Measurements from ENCODE around the gene FRMD4B. TPM values are rescaled to one million over a fixed set of nuclear protein-coding genes. Genes with fewer than 3 reads are reported as not detected.

Gene FRMD4B
- total RNA-seq, 1 donor from 2014 or later: not detected

DNA sequence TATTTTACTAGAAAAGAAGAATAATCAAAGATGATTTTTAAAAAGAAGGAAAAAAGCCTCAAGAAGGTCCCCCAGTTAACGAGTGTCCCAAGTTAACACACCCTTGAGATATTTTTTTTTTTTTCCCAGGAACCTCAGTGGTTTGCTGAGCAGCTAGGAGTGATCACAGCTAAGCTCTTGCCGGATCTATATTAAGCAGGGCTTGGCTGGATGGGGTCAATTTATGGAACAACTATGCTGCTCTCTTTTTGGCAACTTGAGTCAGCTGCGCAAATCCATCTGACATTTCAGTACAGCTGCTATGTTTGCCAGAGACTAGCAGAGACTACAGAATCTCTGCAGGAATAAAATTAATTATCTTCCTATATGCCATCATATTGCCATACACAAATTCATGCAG lies 263.5 kb downstream of the FRMD4B start, which contains the start of gene LMOD3:
TSS of gene LMOD3 (minus strand) at position 193 of the 400 bp plus-strand sequence. CDS start 209 bp downstream, outside the sequence.
- ATAC-seq (ENCODE audit: low read depth) (no peak), DNase-seq (no peak)
- intact Hi-C loops (cut with micrococcal nuclease): no loop called here
- Mint-ChIP-seq H3K4me1 (peaks cover 4% of the 10 kb centered on the region), H3K4me3 (no peak within 1 kb of the TSS), H3K36me3 (ENCODE audit: low read depth) (no peaks in the 10 kb centered on the region), H3K27ac (no peak within 1 kb of the TSS), H3K27me3 (no peaks in the 10 kb centered on the region), H3K9me3 (no peaks in the 10 kb centered on the region)
- ChIA-PET POLR2A (no interaction called here), CTCF (interaction anchor here (0.6 to 3.7 kb wide), 3 partner anchors 39 to 184 kb away, joined by 3 to 31 read pairs (median 3); partner anchors contain the start of gene EOGT)
- TF ChIP-seq, protein P1, sequence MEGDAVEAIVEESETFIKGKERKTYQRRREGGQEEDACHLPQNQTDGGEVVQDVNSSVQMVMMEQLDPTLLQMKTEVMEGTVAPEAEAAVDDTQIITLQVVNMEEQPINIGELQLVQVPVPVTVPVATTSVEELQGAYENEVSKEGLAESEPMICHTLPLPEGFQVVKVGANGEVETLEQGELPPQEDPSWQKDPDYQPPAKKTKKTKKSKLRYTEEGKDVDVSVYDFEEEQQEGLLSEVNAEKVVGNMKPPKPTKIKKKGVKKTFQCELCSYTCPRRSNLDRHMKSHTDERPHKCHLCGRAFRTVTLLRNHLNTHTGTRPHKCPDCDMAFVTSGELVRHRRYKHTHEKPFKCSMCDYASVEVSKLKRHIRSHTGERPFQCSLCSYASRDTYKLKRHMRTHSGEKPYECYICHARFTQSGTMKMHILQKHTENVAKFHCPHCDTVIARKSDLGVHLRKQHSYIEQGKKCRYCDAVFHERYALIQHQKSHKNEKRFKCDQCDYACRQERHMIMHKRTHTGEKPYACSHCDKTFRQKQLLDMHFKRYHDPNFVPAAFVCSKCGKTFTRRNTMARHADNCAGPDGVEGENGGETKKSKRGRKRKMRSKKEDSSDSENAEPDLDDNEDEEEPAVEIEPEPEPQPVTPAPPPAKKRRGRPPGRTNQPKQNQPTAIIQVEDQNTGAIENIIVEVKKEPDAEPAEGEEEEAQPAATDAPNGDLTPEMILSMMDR (IDR thresholded peaks at IDR 0.05): no peak

DNA sequence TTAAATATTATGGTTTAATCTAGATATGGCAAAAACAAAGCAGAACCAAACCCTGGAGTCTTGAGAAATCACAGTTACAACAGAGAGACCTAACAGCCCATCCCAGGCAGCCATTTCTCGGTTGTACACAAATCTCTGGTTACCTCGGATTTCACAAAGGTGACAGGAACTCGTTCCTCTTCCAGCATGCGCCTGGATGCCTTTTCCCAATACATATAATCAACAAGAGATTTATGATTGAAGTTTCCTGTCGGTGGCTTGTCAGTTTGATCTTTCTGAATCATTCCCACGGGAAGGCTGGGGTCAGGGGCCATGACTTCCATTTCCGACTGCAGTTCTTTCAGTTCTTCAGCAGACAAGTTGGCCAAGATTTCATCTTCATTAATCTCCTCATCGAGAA lies 263.9 kb downstream of the FRMD4B start:
- TF ChIP-seq, protein P1 (IDR thresholded peaks at IDR 0.05): no peak
- H3K27ac Mint-ChIP-seq: no peak overlapping the region
- ATAC-seq (ENCODE audit: low read depth) (no peak), DNase-seq (no peak)
- H3K4me3 Mint-ChIP-seq: no peak overlapping the region
- H3K36me3 Mint-ChIP-seq (ENCODE audit: low read depth): no peaks in the 10 kb centered on the region
- no peaks in the 10 kb centered on the region for H3K9me3 Mint-ChIP-seq
- peaks cover 4% of the 10 kb centered on the region for H3K4me1 Mint-ChIP-seq
- H3K27me3 Mint-ChIP-seq: no peaks in the 10 kb centered on the region
- ChIA-PET CTCF (interaction anchor here (0.6 to 3.7 kb wide), 7 partner anchors 10 to 184 kb away, joined by 3 to 31 read pairs (median 5); partner anchors contain the start of genes ARL6IP5, EOGT and TMF1), POLR2A (interaction anchor here (1.7 kb wide), 1 partner anchor 70 kb away, joined by 4 read pairs; the partner anchor contains the start of gene TMF1)
- intact Hi-C loops (cut with micrococcal nuclease): loop anchor here (1.0 to 2.0 kb wide), 6 partner anchors 37 to 549 kb away; partner anchors contain the start of genes ARL6IP5 and TMF1

DNA sequence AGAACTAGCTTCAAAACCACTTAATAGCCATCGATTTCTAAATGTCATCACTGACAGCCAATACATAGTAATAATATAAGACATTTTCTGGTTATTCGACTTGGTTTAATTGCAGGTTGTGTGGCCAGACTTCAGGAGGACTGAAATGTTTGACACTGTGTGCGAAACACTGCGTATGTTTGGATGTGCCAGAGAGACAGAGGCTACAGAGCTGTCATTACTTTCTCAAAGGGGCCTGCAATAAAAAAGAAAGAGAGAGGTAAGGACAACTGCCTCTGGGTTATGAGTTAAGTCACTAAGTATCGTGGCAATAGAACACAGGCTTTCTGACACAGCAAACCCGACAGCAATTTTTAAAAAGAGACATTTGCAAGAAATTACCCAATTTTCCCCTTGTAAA lies 264.4 kb downstream of the FRMD4B start:
- H3K4me3 Mint-ChIP-seq: no peak overlapping the region
- no peaks in the 10 kb centered on the region for H3K27me3 Mint-ChIP-seq
- POLR2A ChIA-PET: interaction anchor here (1.1 to 1.7 kb wide), 2 partner anchors 37 to 69 kb away, joined by 4 to 5 read pairs; partner anchors contain the start of genes ARL6IP5 and TMF1
- no peaks in the 10 kb centered on the region for H3K36me3 Mint-ChIP-seq (ENCODE audit: low read depth)
- no peak for ATAC-seq (ENCODE audit: low read depth)
- no peak for DNase-seq
- CTCF ChIA-PET: interaction anchor here (0.8 to 3.7 kb wide), 14 partner anchors 10 to 185 kb away, joined by 3 to 31 read pairs (median 4); partner anchors contain the start of genes ARL6IP5 and TMF1
- H3K9me3 Mint-ChIP-seq: no peaks in the 10 kb centered on the region
- intact Hi-C loops (cut with micrococcal nuclease): loop anchor here (1.0 to 2.0 kb wide), 6 partner anchors 37 to 549 kb away; partner anchors contain the start of genes ARL6IP5 and TMF1
- TF ChIP-seq, protein P1 (IDR thresholded peaks at IDR 0.05): no peak
- H3K27ac Mint-ChIP-seq: no peak overlapping the region
- H3K4me1 Mint-ChIP-seq: peaks cover 4% of the 10 kb centered on the region

DNA sequence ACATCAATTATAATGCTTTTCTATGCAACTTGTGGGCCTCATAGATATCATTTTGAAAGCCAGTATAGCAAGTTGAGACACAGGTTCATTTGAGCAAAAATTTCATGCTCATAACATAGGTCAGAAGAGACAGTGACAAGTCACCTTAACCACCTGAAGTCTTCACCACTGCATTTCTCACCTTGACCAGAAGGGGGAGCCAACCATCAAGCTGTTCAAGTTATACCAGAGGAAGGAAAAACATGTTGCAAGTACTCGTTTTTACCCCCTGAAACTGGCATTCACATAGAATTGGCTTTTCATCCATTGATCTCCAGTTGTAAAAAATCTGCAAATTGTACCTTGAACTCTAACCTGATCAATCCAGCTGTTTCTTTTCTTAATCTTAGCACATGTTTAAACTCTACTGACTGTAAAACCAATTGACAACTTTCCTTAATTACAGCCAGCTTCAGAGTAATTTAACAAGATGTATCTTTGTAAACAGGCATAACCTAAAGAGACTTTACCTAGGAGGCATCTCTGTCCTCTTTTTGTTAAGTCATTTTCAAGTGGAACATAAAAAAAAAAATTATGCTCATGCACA lies 264.9 kb downstream of the FRMD4B start:
- no peak overlapping the region for H3K27ac Mint-ChIP-seq
- no peaks in the 10 kb centered on the region for H3K9me3 Mint-ChIP-seq
- ChIA-PET CTCF (interaction anchor here (0.8 to 3.7 kb wide), 15 partner anchors 10 to 185 kb away, joined by 3 to 31 read pairs (median 4); partner anchors contain the start of genes ARL6IP5 and TMF1), POLR2A (interaction anchor here (1.1 to 1.7 kb wide), 2 partner anchors 37 to 69 kb away, joined by 4 to 5 read pairs; partner anchors contain the start of genes ARL6IP5 and TMF1)
- H3K4me3 Mint-ChIP-seq: no peak overlapping the region
- TF ChIP-seq, protein P1 (IDR thresholded peaks at IDR 0.05): peak; percentile 99
- no peaks in the 10 kb centered on the region for H3K36me3 Mint-ChIP-seq (ENCODE audit: low read depth)
- no peaks in the 10 kb centered on the region for H3K27me3 Mint-ChIP-seq
- H3K4me1 Mint-ChIP-seq: peaks cover 4% of the 10 kb centered on the region
- peak; percentile 87 for ATAC-seq (ENCODE audit: low read depth)
- DNase-seq: peak; percentile 22
- intact Hi-C loops (cut with micrococcal nuclease): loop anchor here (1.0 to 2.0 kb wide), 6 partner anchors 36 to 550 kb away; partner anchors contain the start of genes ARL6IP5 and TMF1

Data from activated B cell treated with CpG ODN at 0.5 μM for 24 hours (primary cell).